ENCODE results near the gene ATG16L2.

DNA sequence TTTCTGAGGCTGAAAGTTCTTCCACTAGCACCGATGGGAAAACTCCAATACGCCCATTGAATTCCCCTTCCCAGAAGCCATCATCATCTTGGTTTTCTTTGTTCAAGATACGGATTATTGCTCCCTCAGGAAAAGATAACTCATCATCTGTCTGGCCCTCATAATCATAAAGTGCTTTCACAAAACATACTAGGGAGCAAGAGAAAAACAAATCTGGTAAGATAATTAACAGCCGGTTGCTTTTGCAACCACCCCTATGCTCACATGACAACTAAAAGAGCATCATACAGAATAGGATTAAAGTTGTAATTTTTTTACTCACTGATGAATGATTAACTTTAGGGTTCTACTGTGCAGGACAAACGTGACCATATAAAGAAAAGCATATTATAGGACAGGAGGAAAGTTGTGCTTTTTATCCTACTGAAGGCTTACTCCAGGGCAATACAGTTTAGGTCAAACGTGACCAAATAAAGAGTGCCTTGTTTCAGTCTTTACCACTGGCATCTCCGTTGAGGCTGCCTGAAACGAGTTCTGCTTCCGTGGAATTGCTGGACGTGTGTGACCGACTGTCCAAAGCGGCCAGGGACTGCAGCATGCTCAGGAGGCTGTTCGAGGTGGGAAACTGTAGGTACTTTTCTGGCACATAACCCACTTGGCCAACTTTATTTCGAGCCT, 28.6 kb downstream of the ATG16L2 start:
- TF ChIP-seq, protein P1, sequence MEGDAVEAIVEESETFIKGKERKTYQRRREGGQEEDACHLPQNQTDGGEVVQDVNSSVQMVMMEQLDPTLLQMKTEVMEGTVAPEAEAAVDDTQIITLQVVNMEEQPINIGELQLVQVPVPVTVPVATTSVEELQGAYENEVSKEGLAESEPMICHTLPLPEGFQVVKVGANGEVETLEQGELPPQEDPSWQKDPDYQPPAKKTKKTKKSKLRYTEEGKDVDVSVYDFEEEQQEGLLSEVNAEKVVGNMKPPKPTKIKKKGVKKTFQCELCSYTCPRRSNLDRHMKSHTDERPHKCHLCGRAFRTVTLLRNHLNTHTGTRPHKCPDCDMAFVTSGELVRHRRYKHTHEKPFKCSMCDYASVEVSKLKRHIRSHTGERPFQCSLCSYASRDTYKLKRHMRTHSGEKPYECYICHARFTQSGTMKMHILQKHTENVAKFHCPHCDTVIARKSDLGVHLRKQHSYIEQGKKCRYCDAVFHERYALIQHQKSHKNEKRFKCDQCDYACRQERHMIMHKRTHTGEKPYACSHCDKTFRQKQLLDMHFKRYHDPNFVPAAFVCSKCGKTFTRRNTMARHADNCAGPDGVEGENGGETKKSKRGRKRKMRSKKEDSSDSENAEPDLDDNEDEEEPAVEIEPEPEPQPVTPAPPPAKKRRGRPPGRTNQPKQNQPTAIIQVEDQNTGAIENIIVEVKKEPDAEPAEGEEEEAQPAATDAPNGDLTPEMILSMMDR (IDR thresholded peaks at IDR 0.05; ENCODE audit: low read depth, low read length, missing input control): no peak
- no peak for TF ChIP-seq FOXA1 (IDR thresholded peaks at IDR 0.05)
- no peak for TF ChIP-seq TAF1 (conservative IDR thresholded peaks at IDR 0.05)
- no peak for TF ChIP-seq SP1 (IDR thresholded peaks at IDR 0.05)
- TF ChIP-seq, protein P2, sequence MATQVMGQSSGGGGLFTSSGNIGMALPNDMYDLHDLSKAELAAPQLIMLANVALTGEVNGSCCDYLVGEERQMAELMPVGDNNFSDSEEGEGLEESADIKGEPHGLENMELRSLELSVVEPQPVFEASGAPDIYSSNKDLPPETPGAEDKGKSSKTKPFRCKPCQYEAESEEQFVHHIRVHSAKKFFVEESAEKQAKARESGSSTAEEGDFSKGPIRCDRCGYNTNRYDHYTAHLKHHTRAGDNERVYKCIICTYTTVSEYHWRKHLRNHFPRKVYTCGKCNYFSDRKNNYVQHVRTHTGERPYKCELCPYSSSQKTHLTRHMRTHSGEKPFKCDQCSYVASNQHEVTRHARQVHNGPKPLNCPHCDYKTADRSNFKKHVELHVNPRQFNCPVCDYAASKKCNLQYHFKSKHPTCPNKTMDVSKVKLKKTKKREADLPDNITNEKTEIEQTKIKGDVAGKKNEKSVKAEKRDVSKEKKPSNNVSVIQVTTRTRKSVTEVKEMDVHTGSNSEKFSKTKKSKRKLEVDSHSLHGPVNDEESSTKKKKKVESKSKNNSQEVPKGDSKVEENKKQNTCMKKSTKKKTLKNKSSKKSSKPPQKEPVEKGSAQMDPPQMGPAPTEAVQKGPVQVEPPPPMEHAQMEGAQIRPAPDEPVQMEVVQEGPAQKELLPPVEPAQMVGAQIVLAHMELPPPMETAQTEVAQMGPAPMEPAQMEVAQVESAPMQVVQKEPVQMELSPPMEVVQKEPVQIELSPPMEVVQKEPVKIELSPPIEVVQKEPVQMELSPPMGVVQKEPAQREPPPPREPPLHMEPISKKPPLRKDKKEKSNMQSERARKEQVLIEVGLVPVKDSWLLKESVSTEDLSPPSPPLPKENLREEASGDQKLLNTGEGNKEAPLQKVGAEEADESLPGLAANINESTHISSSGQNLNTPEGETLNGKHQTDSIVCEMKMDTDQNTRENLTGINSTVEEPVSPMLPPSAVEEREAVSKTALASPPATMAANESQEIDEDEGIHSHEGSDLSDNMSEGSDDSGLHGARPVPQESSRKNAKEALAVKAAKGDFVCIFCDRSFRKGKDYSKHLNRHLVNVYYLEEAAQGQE (IDR thresholded peaks at IDR 0.05): no peak
- no peak for TF ChIP-seq RAD21 (IDR thresholded peaks at IDR 0.05)
- TF ChIP-seq, protein P3, sequence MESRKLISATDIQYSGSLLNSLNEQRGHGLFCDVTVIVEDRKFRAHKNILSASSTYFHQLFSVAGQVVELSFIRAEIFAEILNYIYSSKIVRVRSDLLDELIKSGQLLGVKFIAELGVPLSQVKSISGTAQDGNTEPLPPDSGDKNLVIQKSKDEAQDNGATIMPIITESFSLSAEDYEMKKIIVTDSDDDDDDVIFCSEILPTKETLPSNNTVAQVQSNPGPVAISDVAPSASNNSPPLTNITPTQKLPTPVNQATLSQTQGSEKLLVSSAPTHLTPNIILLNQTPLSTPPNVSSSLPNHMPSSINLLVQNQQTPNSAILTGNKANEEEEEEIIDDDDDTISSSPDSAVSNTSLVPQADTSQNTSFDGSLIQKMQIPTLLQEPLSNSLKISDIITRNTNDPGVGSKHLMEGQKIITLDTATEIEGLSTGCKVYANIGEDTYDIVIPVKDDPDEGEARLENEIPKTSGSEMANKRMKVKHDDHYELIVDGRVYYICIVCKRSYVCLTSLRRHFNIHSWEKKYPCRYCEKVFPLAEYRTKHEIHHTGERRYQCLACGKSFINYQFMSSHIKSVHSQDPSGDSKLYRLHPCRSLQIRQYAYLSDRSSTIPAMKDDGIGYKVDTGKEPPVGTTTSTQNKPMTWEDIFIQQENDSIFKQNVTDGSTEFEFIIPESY (IDR thresholded peaks at IDR 0.05): no peak
- TF ChIP-seq, protein P4, sequence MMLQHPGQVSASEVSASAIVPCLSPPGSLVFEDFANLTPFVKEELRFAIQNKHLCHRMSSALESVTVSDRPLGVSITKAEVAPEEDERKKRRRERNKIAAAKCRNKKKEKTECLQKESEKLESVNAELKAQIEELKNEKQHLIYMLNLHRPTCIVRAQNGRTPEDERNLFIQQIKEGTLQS (IDR thresholded peaks at IDR 0.05): no peak
- no peak for TF ChIP-seq EGR1 (IDR thresholded peaks at IDR 0.05; ENCODE audit: low read depth in 2 of 2)
- TF ChIP-seq, protein P5, sequence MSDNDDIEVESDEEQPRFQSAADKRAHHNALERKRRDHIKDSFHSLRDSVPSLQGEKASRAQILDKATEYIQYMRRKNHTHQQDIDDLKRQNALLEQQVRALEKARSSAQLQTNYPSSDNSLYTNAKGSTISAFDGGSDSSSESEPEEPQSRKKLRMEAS (IDR thresholded peaks at IDR 0.05): no peak
- TF ChIP-seq RXRA (IDR thresholded peaks at IDR 0.05): no peak
- TF ChIP-seq GABPA (IDR thresholded peaks at IDR 0.05 in 1 of 2, conservative IDR thresholded peaks at IDR 0.05 in 1 of 2): no peak

Data from liver (tissue), 3 donors.